ENCODE results near the gene SLC22A3.

SLC22A3 gene

DNA sequence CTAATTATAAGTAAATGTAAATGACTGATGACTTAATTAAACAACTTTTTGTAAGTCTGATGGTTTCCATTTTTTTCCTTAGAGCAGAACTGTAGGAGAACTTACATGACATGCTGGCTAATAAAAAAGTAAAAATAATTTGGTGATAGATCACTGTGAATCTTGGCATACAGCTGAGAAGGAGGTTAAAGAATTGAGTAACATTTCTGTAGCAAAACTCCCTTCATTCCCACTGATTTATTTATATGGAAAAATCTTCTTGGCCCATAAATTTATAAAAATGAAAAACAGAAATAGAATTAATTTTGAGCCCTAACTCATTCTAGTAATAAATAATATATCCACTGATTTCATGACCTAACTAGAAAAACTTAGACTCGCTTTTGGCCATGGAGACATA is 48.1 kb downstream of the SLC22A3 start:
- in situ Hi-C loops (cut with MboI; ENCODE audit: low pct_unique_long_range_greater_than_20kb, low sequenced_read_pairs), result no loop called here
- DNase-seq, result no peak

GRCh38 chr6:160398674-160399271 is 50.6 kb downstream of the SLC22A3 start:
- in situ Hi-C loops (cut with MboI; ENCODE audit: low pct_unique_long_range_greater_than_20kb, low sequenced_read_pairs), result no loop called here
- no peak for DNase-seq

DNA sequence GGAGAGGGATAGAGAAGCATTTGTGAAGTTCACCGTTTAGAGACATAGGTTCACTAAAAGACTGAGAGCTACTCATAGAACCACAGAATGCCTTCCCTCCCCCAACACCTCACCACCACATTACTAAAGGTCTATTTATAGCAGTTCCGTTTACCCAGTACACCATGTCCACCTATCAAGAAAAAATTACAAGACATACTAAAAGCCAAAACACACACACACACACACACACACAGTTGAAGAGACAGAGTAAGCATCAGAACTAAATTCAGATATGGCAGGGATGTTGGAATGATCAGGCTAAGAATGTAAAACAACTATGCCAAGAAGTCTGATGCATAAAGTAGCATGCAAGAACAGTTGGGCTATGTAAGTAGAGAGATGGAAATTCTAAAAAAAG is 52.3 kb downstream of the SLC22A3 start:
- DNase-seq, result peak; percentile 24

DNA sequence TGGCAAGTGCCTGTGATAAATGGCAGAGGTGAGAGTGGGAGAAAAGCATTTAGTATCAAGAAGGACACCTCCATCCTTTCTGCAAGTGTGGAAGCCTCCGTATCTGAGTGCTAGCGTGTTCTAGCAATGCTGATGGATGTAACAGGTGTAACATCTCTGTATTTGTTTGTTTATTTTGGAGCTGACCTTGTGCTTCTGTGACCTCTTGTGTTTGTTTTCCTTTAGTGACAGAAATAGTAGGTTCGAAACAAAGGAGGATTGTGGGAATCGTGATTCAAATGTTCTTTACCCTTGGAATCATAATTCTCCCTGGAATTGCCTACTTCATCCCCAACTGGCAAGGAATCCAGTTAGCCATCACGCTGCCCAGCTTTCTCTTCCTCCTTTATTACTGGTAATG is 60.4 kb downstream of the SLC22A3 start:
- in situ Hi-C loops (cut with MboI; ENCODE audit: low pct_unique_long_range_greater_than_20kb, low sequenced_read_pairs), result no loop called here
- no peak for DNase-seq

More for the DNA sequence above, 52.3 kb downstream of the SLC22A3 start:
- in situ Hi-C loops (cut with MboI; ENCODE audit: low pct_unique_long_range_greater_than_20kb, low sequenced_read_pairs), result no loop called here

- no peak for DNase-seq
- in situ Hi-C loops (cut with MboI; ENCODE audit: low pct_unique_long_range_greater_than_20kb, low sequenced_read_pairs), result no loop called here
These were observed 64.8 kb downstream of the SLC22A3 start for GRCh38 chr6:160412993-160413392.

- in situ Hi-C loops (cut with MboI; ENCODE audit: low pct_unique_long_range_greater_than_20kb, low sequenced_read_pairs), result no loop called here
- DNase-seq, result no peak
These were observed 69.0 kb downstream of the SLC22A3 start for GRCh38 chr6:160417146-160417545.

DNA sequence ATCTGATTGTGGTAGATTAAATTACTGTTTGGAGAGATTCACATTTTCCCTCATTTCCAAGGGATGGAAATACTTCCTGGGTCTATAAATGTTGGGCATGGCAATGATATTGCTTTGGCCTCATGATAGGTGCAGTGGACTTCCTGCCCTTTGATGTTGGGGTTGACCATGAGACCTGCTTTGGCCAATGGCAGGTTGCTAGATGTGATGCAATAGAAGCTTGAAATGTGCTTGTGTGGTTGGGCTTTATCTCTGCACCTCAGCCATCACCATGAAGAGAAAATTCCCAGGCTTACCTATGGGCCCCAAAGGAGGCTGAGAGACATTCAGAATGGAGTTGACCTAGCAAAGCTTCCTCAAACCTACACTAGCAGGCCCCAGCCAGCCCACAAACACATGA is 69.4 kb downstream of the SLC22A3 start:
- in situ Hi-C loops (cut with MboI; ENCODE audit: low pct_unique_long_range_greater_than_20kb, low sequenced_read_pairs), result no loop called here

DNA sequence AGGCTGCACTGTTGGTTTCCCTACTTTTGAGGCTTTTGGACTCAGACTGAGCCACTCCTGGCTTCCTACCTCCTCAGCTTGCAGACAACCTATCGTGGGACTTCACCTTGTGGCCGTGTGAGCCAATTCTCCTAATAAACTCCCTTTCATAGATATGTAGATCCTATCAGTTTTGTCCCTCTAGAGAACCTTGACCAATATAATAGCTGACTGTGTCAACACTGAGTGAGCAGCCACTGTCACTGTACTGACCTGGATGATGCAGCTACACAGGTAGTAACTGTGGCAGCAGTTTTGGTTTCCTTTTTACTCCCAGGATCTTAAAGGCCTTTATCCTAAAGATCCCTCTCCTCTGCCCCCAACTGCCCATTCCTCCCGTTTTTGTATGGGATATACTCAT is 70.2 kb downstream of the SLC22A3 start:
- in situ Hi-C loops (cut with MboI; ENCODE audit: low pct_unique_long_range_greater_than_20kb, low sequenced_read_pairs), result no loop called here
- no peak for DNase-seq

More for the DNA sequence above, 69.4 kb downstream of the SLC22A3 start:
- DNase-seq, result no peak

- no peak for DNase-seq
- in situ Hi-C loops (cut with MboI; ENCODE audit: low pct_unique_long_range_greater_than_20kb, low sequenced_read_pairs), result no loop called here
These were observed 71.3 kb downstream of the SLC22A3 start for GRCh38 chr6:160419488-160419887.

- DNase-seq, result no peak
- in situ Hi-C loops (cut with MboI; ENCODE audit: low pct_unique_long_range_greater_than_20kb, low sequenced_read_pairs), result no loop called here
These were observed 72.2 kb downstream of the SLC22A3 start for GRCh38 chr6:160420253-160420968.

DNA sequence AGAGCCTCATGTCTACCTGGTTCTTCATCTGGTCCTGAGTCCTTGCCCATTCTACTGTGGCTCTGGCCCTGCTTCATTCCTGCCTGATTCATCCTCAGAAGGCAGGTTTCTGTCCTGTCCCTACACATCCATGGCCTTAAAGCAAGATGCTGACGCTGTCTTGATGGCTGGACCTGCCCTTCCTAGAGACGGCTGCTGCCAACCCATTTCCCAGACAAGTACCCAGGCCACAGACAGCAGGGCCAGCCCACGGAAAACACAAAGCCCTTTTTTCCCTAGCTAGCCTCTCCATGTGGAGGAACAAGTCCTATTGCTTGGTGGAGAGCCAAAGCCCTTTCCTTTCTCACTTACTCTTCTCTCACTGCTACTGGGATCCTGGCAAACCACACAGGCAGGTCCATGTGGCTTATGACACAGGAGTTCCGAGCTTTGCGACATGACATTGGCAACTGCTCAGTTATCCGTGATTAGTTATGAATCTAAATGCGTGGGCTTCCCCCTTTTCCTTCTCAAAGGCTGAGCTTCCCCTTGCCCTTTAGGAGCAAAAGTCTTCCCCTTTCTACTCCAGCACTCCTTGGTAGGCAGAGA is 72.9 kb downstream of the SLC22A3 start:
- no peak for DNase-seq
- in situ Hi-C loops (cut with MboI; ENCODE audit: low pct_unique_long_range_greater_than_20kb, low sequenced_read_pairs), result no loop called here

- in situ Hi-C loops (cut with MboI; ENCODE audit: low pct_unique_long_range_greater_than_20kb, low sequenced_read_pairs), result no loop called here
- DNase-seq, result no peak
These were observed 73.7 kb downstream of the SLC22A3 start for GRCh38 chr6:160421854-160422253.

DNA sequence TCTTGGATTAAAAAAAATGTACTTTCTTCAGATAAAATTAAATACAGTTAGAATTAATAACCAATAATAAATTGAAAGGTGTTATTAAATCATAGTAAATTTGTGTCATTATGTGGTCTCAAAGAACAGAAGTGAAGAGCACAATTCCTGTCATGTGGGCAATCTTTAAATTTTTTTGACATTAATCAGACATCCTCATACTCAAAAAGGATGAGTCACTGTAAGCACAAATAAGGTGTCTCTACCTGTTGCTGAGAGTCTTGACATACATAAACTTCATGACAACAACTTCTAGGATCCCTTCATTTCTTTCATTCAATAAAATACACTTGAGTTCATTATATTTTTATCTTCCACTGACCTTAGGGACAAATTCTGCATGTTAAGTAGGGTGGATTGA is 76.1 kb downstream of the SLC22A3 start:
- no peak for DNase-seq
- in situ Hi-C loops (cut with MboI; ENCODE audit: low pct_unique_long_range_greater_than_20kb, low sequenced_read_pairs), result no loop called here

DNA sequence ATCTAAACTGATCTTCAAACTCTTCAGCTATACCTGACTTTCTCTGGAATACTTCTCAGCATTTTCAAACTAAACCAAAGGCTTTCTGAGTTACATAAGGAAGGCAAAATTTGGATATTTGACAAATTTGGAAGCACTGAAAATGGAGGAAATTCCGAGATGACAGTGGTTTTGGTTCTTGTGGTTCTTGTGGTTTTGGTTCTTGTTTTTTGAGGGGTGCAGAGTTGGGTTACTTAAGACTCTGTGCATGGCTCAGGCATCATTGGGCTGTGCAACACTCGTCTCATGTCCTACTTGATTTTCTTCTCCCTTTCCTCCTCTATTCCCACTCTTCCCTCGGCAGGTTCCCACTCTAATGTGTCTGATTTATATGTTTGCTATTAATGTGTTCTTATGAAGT is 78.0 kb downstream of the SLC22A3 start:
- in situ Hi-C loops (cut with MboI; ENCODE audit: low pct_unique_long_range_greater_than_20kb, low sequenced_read_pairs), result no loop called here
- DNase-seq, result no peak

- in situ Hi-C loops (cut with MboI; ENCODE audit: low pct_unique_long_range_greater_than_20kb, low sequenced_read_pairs), result no loop called here
These were observed 79.3 kb downstream of the SLC22A3 start for GRCh38 chr6:160427312-160428068.

DNA sequence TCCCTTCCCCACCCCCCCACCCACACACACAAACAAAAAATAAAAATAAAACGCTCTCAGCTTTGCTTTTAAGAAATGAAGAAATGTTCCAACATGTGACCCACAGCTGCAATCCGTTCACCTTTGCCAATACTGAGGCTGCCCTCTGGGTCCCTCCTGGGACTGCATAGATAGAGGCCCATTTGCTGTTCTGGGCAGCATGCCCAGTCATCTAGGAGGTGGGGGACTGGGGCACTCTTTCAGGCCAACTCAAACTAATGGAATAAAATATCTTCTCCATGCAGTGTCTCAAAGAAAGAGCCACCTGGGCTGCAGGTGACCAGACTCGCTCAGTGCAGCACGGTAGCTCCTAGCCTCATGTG is 79.9 kb downstream of the SLC22A3 start:
- no peak for DNase-seq
- in situ Hi-C loops (cut with MboI; ENCODE audit: low pct_unique_long_range_greater_than_20kb, low sequenced_read_pairs), result no loop called here

More at GRCh38 chr6:160427312-160428068, 79.3 kb downstream of the SLC22A3 start:
- DNase-seq, result no peak

GRCh38 chr6:160428818-160429619 is 80.8 kb downstream of the SLC22A3 start:
- DNase-seq, result no peak
- in situ Hi-C loops (cut with MboI; ENCODE audit: low pct_unique_long_range_greater_than_20kb, low sequenced_read_pairs), result no loop called here

- DNase-seq, result no peak
- in situ Hi-C loops (cut with MboI; ENCODE audit: low pct_unique_long_range_greater_than_20kb, low sequenced_read_pairs), result no loop called here
These were observed 81.4 kb downstream of the SLC22A3 start for GRCh38 chr6:160429620-160429895.

DNA sequence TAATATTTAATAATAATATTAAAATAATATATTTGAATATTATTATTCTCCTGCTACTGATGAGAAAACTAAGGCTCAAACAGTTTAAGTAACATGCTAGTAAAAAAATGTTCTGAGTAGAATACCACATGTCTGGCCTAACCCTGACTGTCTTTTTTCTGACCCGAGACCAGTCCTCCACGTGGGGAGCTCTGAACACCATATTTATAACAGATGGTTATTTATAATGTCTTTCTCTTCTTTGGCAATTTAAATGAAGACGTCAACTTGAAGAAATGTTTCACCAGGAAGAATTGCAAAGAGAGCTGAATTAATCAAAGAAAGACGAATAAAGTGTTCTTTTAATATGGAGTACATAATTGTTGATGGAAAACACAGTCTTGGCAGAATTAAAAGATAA is 82.0 kb downstream of the SLC22A3 start:
- in situ Hi-C loops (cut with MboI; ENCODE audit: low pct_unique_long_range_greater_than_20kb, low sequenced_read_pairs), result no loop called here
- DNase-seq, result no peak
